GM12891 (cell line): ENCODE data around the gene GIGYF1.

Source experiments
- POLR2A ChIP-seq: IDR thresholded peaks from 2 replicates; pipeline ENCODE4 v1.6.1; 2011; ENCODE audit warnings: low read depth, low read length, control low read depth
- POLR2AphosphoS5 ChIP-seq: IDR thresholded peaks from 2 replicates; pipeline ENCODE4 v1.6.1; 2011; ENCODE audit warnings: low read depth, low read length, control low read depth
- SPI1 ChIP-seq: IDR thresholded peaks from 2 replicates; pipeline ENCODE4 v1.6.1; 2011; ENCODE audit warnings: low read depth, low read length, control low read depth
- TAF1 ChIP-seq: IDR thresholded peaks from 2 replicates; pipeline ENCODE4 v1.6.1; 2011; ENCODE audit warnings: low read depth, low read length, control low read depth

- TF ChIP-seq POLR2A (no peak), TAF1 (no peak), POLR2AphosphoS5 (no peak), SPI1 (no peak)
Measured at GRCh38 chr7:100735730-100736129, 41.7 kb upstream of the GIGYF1 start.
